ENCODE results near the gene SYT7.

DNA sequence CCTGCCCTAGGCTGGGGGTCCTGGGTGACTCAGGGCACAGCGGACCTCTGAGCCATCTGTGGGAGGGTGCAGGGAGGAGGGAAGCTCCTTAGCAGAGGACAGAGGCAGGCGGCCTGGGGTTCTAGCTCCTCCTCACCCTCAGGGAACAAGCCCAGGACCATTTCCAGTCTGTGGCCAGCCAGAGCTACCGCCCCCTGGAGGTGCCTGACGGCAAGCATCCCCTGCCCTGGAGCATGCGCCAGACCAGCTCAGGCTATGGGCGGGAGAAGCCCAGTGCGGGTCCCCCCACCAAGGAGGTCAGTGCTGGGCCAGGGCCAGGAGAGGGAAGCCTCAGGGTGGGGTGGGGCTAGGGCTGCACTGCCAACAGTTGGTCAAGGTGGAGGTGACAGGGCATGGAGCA lies 98.4 kb downstream of the SYT7 start:
- TF ChIP-seq CTCF (optimal IDR thresholded peaks at IDR 0.05 in 1 of 3, IDR thresholded peaks at IDR 0.05 in 1 of 3, conservative IDR thresholded peaks at IDR 0.05 in 1 of 3; ENCODE audit: extremely low read depth in 1 of 3, insufficient read depth in 2 of 3, low read length in 3 of 3) (peak; percentile 57 to 79 (median 76)), EZH2 (IDR thresholded peaks at IDR 0.05; ENCODE audit: low read length) (no peak)
